ENCODE data around the gene PPEF1. TPM values are rescaled to one million over a fixed set of nuclear protein-coding genes. Genes with fewer than 3 reads are reported as not detected.

The PPEF1 gene
- total and polyA plus RNA-seq, 9 of the 15 experiments (the other 6 are each of a cell fraction or from before 2014, with no cell fraction given): not detected

GRCh38 chrX:18691431-18691830 lies 16.0 kb upstream of the PPEF1 start:
- no peaks in the 10 kb centered on the region for H3K9me1 ChIP-seq (ENCODE audit: control insufficient read depth, insufficient read depth, low read length)
- TF ChIP-seq DNMT1 (IDR thresholded peaks at IDR 0.05): no peak
- TF ChIP-seq POLR2AphosphoS2 (IDR thresholded peaks at IDR 0.05; ENCODE audit: low read length): no peak
- no peak for TF ChIP-seq OTX1 (CRISPR knock-in tag; IDR thresholded peaks at IDR 0.05)
- TF ChIP-seq DEAF1 (CRISPR knock-in tag; IDR thresholded peaks at IDR 0.05): no peak
- TF ChIP-seq HBP1 (CRISPR knock-in tag; IDR thresholded peaks at IDR 0.05): no peak
- TF ChIP-seq ZNF707 (CRISPR knock-in tag; conservative IDR thresholded peaks at IDR 0.05): no peak
- no peak for TF ChIP-seq HNRNPLL (IDR thresholded peaks at IDR 0.05; ENCODE audit: low read depth, low read length, poor library complexity, severe bottlenecking)
- CTCF ChIA-PET (ENCODE audit: low intra/inter-chr PET ratio): no interaction called here

More at GRCh38 chrX:18691431-18691830, 16.0 kb upstream of the PPEF1 start:
- in situ Hi-C loops (cut with MboI) (no loop called here), intact Hi-C loops (cut with micrococcal nuclease) (no loop called here)
- no peaks in the 10 kb centered on the region for H3K9me3 ChIP-seq (replicated peaks; ENCODE audit: control insufficient read depth, insufficient read depth, low read depth, low read length)
- no peak overlapping the region for H3K4me3 ChIP-seq
- H3K27me3 ChIP-seq (ENCODE audit: control insufficient read depth in 2 of 2, insufficient read depth in 2 of 2, low read length in 2 of 2): peaks cover 0 to 9% of the 10 kb centered on the region in 2 experiments; a peak in 2 of 5 replicates
- H4K20me1 ChIP-seq (replicated peaks; ENCODE audit: control insufficient read depth, insufficient read depth, low read length): no peaks in the 10 kb centered on the region
- no TSS peak for BruUV-seq (replicated peaks)
- H3K27ac ChIP-seq (ENCODE audit: extremely low read depth, low read depth, low read length): no peak overlapping the region
- no peak overlapping the region for H2AFZ ChIP-seq (ENCODE audit: low read depth, low read length)
- POLR2A ChIA-PET: no interaction called here
- H3K4me2 ChIP-seq (ENCODE audit: insufficient read depth, low read length): no peak overlapping the region
- no peaks in the 10 kb centered on the region for H3K79me2 ChIP-seq (ENCODE audit: control insufficient read depth, insufficient read depth, low read length)
- DNase-seq (ENCODE audit: extremely low read depth in 1 of 4, low spot score in 3 of 4): no peak
- no peak overlapping the region for H3K9ac ChIP-seq (ENCODE audit: insufficient read depth in 1 of 2, low read depth in 2 of 2, low read length in 2 of 2)
- 0% methylated on average over 1 of the region's 1 CpG for WGBS (ENCODE audit: insufficient coverage, low coverage, missing lambda C conversion rate)
- no peak for FAIRE-seq
- no peaks in the 10 kb centered on the region for H3K4me1 ChIP-seq (replicated peaks in 1 of 2; ENCODE audit: control insufficient read depth in 2 of 2, insufficient read depth in 2 of 2, low read length in 2 of 2)
- ATAC-seq: no peak
- H3K36me3 ChIP-seq (ENCODE audit: control insufficient read depth, insufficient read depth, low read length): no peaks in the 10 kb centered on the region
